Stimulated activated CD8-positive, alpha-beta memory T cell treated with anti-CD3 and anti-CD28 coated beads, Interleukin-4, amount 100 ng/mL, for 4 hours (primary cell): Measurements from ENCODE around the gene G6PC3.
A peak's percentile ranks its signal among the peaks of the same experiment; 100 is the strongest.
"Not testable (repeated sequence)": the region's sequence is repeated elsewhere in the genome, so short reads cannot be mapped to it uniquely, and the experiment has no call there.

Experiments used
- DNase-seq, 2 donors: peaks; one replicate each; pipeline ENCODE4 v3.0.0-alpha.2; 2020; ENCODE audit warnings: low read depth in 2 of 2, low spot score in 1 of 2

Gene G6PC3

GRCh38 chr17:44082256-44082927 is 11.9 kb downstream of the G6PC3 start:
- DNase-seq, result no peak

GRCh38 chr17:44083250-44083849 is 12.8 kb downstream of the G6PC3 start:
- no peak for DNase-seq

GRCh38 chr17:44084131-44084538 is 13.6 kb downstream of the G6PC3 start:
- DNase-seq, result no peak

DNA sequence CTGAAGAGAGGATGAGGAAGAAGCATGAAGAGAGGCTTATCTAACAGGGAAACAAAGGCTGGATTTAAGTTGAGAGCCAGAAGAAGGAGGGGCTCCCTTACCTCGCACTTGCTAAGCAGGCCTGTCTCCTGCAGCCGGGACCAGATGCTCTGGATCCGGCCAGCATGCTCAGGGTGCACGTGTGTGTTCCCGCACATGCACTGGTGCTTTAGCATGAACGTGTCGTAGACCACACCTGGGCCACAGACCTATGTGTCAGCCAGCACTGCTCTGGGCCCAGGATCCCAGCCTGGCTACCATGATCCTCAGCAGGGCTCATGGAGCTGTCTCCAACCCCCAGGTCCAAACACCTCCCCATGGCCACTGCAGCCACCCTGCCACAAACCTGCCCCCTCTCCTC is 14.4 kb downstream of the G6PC3 start:
- DNase-seq, result no peak

DNA sequence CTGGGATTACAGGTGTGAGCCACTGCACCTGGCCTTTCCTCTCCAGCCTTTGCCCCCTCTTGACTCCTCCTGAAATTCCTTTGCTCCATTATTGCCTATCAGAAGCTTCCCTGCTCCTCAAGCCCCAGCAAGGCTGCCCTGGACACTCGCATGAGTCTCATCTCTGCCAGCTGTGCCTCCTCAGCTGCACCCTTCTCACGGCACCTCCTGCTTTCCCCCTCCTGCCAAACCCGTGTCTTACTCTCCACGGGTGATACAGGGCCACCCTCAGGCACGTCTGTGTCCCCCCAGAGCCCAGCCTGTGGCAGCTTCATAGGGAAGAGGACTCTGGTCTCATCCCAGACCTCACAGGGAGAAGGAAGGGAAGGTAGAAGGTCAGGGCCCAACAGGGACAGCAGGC is 15.4 kb downstream of the G6PC3 start:
- DNase-seq, result no peak

- DNase-seq, result peak in 1 of 2 donors; percentile 55
Observed at GRCh38 chr17:44086364-44087311, 16.1 kb downstream of the G6PC3 start.

GRCh38 chr17:44087319-44087718 is 16.8 kb downstream of the G6PC3 start:
- no peak for DNase-seq

DNA sequence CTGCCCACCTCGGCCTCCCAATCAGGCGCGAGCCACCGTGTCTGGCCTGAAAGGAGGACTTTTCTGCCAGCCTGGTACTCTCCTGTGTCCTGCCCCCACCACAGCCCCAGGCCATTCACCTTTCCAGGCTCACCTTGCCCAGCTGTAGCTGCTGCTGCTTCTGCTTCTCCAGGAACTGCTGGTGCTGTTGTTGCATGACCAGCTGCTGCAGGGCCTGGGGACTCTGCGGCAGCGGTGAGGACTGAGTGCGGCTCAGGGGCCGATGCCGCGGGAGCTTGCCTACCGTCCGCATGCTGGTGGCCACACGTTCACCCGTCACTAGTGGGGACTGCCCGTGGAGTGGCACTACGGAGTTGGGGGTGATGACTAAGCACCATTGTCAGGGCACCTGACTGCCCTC is 17.7 kb downstream of the G6PC3 start:
- DNase-seq, result no peak

DNA sequence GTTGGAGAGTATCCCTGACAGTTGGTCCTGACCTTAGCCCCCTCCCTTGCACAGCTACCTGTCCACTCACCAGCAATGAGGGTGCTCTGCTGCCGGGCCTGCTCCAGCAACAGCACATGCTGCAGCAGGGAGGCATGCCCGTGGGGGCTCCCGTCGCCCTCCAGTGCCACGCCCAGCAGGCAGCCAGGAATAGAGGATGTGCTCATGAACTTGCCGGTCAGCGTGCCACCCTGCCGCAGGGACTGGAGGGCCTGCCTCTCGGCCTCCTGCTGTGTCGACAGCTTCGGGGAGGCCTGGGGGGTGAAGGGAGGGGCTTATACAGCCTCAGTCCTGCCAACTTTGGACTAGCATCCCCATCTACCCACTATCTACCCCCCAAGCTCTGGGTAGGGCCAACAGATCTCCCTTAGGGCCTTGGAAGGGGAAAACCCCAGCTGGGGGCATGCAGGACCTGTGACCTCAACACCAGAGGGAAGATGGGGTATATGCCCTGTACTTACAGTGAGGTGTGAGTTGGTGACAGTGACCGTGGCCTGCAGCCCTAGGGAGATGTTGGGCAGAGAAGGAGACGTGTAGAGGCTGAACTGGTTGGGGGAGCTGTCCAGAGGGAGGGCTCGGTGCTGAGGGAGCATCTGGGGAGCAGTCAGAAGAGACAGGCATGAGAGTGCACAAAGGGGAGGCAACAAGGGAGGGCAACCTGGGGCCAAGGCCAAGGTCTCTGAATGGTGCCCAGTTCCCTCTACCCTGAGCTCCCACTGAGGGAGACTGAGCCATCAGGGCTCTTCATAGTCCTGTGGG is 20.9 kb downstream of the G6PC3 start:
- DNase-seq, result no peak

- DNase-seq, result no peak
Observed at GRCh38 chr17:44092051-44092450, 21.5 kb downstream of the G6PC3 start.

DNA sequence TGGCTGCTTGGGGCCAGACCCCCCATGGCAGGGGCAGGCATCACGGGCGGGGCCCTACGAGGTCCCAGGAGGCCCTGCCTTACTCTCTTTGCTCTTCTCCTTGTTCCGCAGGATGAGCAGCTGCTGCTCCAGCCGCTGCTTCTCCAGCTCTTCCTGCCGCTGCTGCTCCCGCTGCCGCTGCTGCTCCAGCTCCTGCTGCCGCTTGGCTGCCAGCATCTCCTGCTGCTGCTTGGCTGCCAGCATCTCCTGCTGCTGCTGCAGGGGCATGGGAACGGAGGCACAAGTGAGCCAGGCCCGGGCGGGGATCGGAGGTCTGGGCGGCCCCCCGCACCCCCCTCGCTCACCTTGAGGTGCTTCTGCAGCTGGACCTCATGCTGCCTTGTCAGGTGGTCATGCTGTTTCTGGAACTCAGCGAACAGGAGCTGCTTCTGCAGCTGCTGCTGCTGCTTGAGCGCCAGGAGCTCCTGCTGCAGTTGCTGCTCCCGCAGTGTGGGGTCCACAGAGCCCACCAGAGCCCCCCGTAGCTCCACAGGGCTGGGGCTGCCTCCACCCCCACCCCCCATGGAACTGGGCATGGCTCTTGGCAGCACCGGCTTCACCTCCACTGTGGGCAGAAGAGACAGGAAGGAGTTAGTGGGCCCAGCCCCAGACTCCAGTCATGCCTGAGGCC is 22.8 kb downstream of the G6PC3 start:
- no peak for DNase-seq

DNA sequence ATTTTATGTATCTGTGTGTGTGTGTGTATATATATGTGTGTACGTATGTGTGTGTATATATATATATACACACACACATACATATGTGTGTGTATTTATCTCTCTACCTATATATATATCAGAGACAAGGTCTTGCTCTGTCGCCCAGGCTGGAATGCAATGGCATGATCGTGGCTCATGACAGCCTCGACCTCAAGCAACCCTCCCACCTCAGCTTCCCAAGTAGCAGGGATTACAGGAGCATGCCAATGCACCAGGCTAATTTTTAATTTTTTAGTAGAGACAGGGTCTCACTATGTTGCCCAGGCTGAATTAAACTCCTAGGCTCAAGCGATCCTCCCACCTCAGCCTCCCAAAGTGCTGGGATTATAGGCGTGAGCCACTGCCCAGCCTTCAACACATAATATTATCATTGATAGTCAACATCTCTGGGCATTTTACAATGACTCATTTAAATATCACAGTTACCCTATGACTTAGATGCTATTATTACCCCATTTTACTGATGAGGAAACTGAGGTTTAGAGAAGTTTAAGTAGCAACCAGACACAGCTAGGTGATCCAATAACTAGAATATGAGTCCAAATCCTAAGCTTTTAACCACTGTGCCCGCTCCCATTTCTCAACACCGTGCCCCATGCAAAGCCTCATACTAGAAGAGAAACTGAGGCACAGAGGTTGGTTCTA is 24.3 kb downstream of the G6PC3 start:
- no peak for DNase-seq

- no peak for DNase-seq
Observed at GRCh38 chr17:44095388-44095646, 24.8 kb downstream of the G6PC3 start.

DNA sequence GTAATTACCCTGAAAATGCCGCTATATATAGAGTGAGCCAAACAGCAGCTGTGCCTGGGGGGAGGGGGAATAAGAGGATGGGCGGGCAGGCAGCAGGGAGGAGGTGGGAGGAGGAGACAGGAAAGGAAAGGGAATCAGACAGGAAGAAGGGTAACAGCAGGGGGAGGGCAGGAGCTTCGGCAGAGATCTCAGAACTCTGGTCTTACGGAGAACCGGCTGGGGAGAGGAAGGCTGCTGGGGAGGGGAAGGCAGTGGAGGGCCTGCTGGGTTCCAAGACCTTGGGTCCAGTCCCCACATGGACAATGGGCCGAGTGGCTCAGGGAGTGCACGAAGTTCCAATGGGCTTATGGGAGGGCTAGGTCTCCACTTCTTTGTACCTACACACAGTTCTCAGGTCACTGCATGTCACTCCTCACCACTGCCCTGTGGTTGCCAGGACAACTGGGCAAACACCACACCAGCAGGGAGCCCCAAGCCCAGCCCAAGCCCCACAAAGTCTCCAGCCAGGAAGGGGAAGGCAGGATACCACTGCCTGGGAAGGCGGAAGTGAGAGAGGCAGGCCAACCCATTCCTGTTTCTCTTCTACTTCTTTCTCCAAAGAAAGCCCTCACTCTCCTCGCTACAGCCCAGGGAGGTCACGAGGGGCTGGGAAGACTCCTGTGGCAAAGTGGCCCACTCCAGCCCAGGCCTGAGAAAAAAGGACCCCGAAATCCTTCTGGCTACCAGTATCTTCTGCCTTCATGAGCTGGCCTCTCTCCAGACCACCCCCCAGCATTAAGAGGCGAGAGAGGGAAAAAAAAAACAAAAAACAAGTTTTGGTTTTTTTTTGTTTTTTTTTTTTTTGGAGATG is 25.3 kb downstream of the G6PC3 start:
- no peak for DNase-seq

DNA sequence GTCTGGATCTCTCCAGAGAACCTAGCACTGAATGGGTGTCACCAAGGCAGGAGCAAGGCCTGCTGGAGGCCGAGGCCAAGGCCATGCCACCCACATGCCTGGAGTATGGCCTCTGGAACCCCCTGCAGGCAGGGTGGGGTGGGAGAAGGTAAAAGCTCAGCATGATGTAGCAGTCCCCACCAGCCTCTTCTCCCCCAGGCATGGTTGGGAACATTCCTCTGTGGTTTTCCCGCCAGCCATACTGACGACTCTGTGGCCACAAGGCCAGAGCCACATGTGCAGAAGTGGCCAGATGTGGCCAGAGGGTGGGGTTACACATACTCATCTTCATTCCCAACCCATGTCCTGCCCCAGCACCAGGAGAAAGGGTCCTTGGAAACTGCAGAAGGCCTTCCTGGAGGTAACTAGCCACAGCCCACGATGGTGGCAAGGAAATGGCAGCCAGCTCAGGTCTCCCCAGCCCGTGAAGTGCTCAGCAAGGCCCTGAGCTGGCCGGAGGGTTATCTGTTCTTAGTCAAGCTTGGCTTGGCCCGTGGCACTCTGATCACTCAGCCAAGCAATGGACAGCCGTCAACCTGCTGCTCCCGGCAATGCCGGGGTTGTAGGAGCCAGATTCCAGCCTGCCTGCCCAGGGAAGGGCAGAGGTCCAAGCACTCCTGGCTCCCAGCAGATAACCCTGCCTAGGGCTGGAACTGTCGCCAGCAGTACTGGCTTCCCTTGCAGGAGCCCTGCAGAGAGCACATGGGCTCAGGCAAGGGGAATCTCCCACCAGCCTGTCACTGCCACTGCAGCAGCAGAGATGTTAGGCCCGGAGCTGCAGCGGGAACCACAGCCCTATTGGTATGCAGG is 26.8 kb downstream of the G6PC3 start:
- DNase-seq, result no peak

- not testable (repeated sequence) for DNase-seq
Observed at GRCh38 chr17:44101858-44102257, 31.3 kb downstream of the G6PC3 start.

DNA sequence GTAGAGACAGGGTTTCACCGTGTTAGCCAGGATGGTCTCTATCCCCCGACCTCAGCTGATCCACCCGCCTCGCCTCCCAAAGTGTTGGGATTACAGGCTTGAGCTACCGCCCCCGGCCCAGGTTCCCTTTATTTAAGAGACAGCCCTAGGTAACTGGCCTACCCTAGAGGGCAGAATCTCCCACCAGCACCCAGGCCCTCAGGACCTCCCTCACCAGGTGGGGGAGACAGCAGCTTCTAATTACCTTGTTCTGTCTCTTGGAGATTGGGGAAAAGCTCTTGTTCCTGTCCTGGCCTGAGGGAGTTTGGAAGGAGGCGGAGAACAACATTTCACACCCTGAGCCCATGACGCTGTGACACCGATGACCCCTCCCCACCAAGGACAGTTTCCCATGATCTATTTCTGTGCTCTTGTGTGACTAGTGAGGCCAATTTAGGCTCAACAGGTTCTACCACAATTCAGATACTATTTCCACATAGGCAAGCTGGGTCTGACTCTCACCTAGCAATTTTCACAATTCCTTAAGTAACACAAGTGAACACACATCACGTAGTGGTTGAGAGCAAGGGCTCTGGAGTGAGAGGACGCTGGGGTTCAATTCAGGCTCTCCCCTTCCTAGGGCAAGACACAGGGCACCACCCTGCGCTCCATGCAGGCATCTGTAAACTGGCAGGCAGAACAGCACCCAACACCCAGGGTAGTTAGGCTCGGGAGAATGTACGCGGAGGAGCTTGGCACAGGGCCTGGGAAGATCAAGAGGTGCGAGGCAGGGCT is 32.5 kb downstream of the G6PC3 start:
- DNase-seq, result no peak

- DNase-seq, result no peak
Observed at GRCh38 chr17:44105483-44105882, 34.9 kb downstream of the G6PC3 start.
